Measurements from ENCODE around the gene PROB1. TPM values are rescaled to one million over a fixed set of nuclear protein-coding genes. Genes with fewer than 3 reads are reported as not detected.
"Not testable (repeated sequence)": the region's sequence is repeated elsewhere in the genome, so short reads cannot be mapped to it uniquely, and the experiment has no call there.

The PROB1 gene
- polyA plus RNA-seq, 1 experiment, result 0.40 TPM

DNA sequence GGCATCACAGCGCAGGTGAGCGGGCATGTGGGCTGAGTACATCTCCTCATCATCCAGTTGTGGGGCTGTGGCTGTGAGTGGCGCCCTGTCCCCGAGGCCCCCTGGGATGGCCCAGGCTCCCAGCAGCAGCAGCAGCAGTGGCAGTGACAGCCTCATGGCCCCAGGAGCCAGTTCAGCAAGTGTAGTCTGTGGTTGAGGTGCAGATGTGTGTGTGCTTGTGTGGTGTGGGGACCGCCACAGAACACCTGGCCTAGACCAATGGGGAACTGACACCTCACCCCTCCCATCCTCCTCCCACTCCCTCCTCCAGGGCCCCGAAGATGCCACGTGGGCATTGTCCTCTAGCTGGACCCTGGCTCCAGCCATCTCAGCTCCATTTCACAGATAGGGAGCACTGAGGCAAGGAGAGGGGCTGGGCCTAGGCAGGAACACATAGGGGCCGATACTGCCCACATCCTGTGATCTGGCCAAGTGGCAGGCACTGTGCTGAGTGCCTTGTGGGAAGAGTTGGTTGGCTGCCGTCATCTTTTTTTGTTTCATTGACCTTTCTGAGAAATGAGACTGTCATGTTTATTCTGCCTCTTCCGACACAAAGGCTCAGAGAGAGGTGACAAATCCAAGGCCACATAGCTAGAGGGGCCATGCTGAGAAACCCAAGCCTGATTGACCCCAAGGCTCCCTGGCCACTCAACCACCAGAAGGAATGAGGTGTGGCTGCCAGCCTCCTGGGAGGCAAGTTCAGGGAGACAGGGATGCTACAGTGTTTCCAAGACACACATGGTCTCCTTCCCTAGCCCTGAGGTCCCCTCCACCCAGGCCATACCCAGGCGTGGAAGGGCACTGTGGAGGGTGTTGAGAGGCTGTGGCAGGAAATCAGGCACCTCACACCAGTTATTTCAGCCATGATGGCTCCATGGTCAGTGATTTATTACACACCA lies 4.9 kb downstream of the PROB1 start, which contains the start of gene MZB1:
TSS of gene MZB1 (minus strand) at position 213 of the 938 bp plus-strand sequence. CDS start at position 156, 57 bp downstream.
- POLR2A ChIA-PET, result no interaction called here
- Histone ChIP-seq H3K4me3 (ENCODE audit: low read depth, low read length) (no peak within 1 kb of the TSS), H3K27me3 (ENCODE audit: control insufficient read depth, insufficient read depth, low read length) (peaks cover 4% of the 10 kb centered on the region), H3K36me3 (ENCODE audit: control insufficient read depth, insufficient read depth, low read length) (no peaks in the 10 kb centered on the region)
- no peak for DNase-seq (ENCODE audit: low read depth)
- CTCF ChIA-PET, result interaction anchor here (1.3 kb wide), 1 partner anchor 13 kb away, joined by 3 read pairs; the partner anchor contains the start of gene SPATA24
- no peak for TF ChIP-seq CTCF (IDR thresholded peaks at IDR 0.05; ENCODE audit: insufficient read depth, low read depth, low read length)

DNA sequence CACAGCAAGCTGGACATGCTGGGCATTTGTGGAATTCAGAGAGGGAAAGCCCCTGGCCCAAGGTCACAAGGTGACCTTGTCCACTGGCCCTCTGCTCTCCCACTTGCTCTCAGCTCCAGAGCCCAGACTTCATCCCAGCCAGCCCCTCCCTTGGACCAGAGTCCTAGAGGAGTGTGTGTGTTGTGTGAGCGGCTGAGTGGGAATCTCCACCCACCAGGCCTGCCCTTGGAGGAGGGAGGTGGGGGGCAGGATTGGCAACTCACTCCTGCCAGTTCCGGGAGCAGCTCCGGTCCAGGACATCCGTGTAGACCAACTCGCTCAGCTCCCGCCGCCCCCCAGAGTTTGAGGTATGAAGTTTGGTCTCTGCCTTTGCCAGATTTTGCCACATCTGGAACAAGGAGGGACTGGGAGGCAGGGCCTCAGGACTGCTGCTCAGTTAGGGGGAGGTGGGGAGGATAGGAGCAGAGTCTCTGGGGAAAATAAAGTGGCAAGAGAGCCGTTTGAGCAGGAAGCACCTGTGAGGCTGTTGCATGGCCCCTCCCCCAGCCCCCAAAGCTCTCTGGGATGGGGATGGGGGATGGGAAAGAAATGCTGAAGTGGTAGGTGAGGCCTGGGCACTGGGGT lies 6.6 kb downstream of the PROB1 start:
- H3K36me3 ChIP-seq (ENCODE audit: control insufficient read depth, insufficient read depth, low read length), result no peaks in the 10 kb centered on the region
- POLR2A ChIA-PET, result no interaction called here
- DNase-seq (ENCODE audit: low read depth), result no peak
- TF ChIP-seq CTCF (IDR thresholded peaks at IDR 0.05; ENCODE audit: insufficient read depth, low read depth, low read length), result no peak
- H3K27me3 ChIP-seq (ENCODE audit: control insufficient read depth, insufficient read depth, low read length), result no peaks in the 10 kb centered on the region; the same call in 1 of the 2 replicates
- H3K4me3 ChIP-seq (ENCODE audit: low read depth, low read length), result 0 out of 2 replicates have a peak overlapping the region, but pooled peaks have one; percentile 6
- CTCF ChIA-PET, result no interaction called here

- no peaks in the 10 kb centered on the region for H3K36me3 ChIP-seq (ENCODE audit: control insufficient read depth, insufficient read depth, low read length)
- no peak for DNase-seq (ENCODE audit: low read depth)
- ChIA-PET POLR2A (no interaction called here), CTCF (no interaction called here)
- no peaks in the 10 kb centered on the region for H3K27me3 ChIP-seq (ENCODE audit: control insufficient read depth, insufficient read depth, low read length)
- H3K4me3 ChIP-seq (ENCODE audit: low read depth, low read length), result no peak overlapping the region
- no peak for TF ChIP-seq CTCF (IDR thresholded peaks at IDR 0.05; ENCODE audit: insufficient read depth, low read depth, low read length)
Measured at GRCh38 chr5:139387611-139388197, 7.2 kb downstream of the PROB1 start.

DNA sequence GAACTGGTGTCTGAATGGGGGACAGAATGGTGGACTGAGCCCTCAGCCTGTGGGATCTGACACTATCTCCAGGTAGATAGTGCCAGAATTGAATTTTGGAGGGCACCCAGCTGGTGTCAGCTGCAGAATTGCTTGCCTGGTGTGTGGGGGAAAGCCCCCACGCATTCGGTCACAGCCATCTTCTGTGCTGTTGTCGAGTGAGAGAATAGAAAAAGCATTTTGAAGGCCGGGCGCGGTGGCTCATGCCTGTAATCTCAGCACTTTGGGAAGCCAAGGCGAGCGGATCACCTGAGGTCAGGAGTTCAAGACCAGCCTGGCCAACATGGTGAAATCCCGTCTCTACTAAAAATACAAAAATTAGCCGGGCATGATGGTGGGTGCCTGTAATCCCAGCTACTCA lies 7.9 kb downstream of the PROB1 start:
- H3K27me3 ChIP-seq (ENCODE audit: control insufficient read depth, insufficient read depth, low read length); DNase-seq (ENCODE audit: low read depth); CTCF ChIA-PET; H3K4me3 ChIP-seq (ENCODE audit: low read depth, low read length); H3K36me3 ChIP-seq (ENCODE audit: control insufficient read depth, insufficient read depth, low read length); POLR2A ChIA-PET: not testable (repeated sequence)

- no peak overlapping the region for H3K4me3 ChIP-seq (ENCODE audit: low read depth, low read length)
- POLR2A ChIA-PET, result no interaction called here
- no peaks in the 10 kb centered on the region for H3K27me3 ChIP-seq (ENCODE audit: control insufficient read depth, insufficient read depth, low read length)
- no peak for DNase-seq (ENCODE audit: low read depth)
- no peak for TF ChIP-seq CTCF (IDR thresholded peaks at IDR 0.05; ENCODE audit: insufficient read depth, low read depth, low read length)
- CTCF ChIA-PET, result no interaction called here
- no peaks in the 10 kb centered on the region for H3K36me3 ChIP-seq (ENCODE audit: control insufficient read depth, insufficient read depth, low read length)
Measured at GRCh38 chr5:139386050-139386438, 8.9 kb downstream of the PROB1 start.
